Esophagus squamous epithelium (tissue), 5 donors: ENCODE results near the gene RCSD1. TPM values are rescaled to one million over a fixed set of nuclear protein-coding genes. Genes with fewer than 3 reads are reported as not detected.
"Not testable (repeated sequence)": the region's sequence is repeated elsewhere in the genome, so short reads cannot be mapped to it uniquely, and the experiment has no call there.

Source experiments
- DNase-seq: peaks from one replicate; lab custom pipeline; 2025; lab: John Stamatoyannopoulos, UW
- H3K27ac ChIP-seq, 4 donors: fragments of 200-600 bp; sonication (generic); one replicate each; pipeline ENCODE4 v1.5.1; 2016 to 2019; ENCODE audit warnings: mild to moderate bottlenecking in 1 of 4
- H3K27me3 ChIP-seq, 4 donors: fragments of 200-600 bp; sonication (generic); 1 replicate in 3 of 4; 2 replicates in 1 of 4; pipeline versions ENCODE4 v1.5.1 to v1.6.0; 2017 to 2021; ENCODE audit warnings: antibody characterized with exemption in 1 of 4
- H3K36me3 ChIP-seq, 3 donors: fragments of 200-600 bp; sonication (generic); one replicate each; pipeline ENCODE4 v1.5.1; 2016 to 2019
- H3K4me1 ChIP-seq, 3 donors: fragments of 200-600 bp; sonication (generic); one replicate each; pipeline ENCODE4 v1.5.1; 2017 to 2019
- H3K4me3 ChIP-seq, 4 donors: fragments of 200-600 bp; sonication (generic); 1 replicate in 3 of 4; 2 replicates in 1 of 4; pipeline ENCODE4 v1.5.1; 2016 to 2019; ENCODE audit warnings: mild to moderate bottlenecking in 2 of 4, moderate library complexity in 1 of 4
- H3K9me3 ChIP-seq, 3 donors: fragments of 200-600 bp; sonication (generic); one replicate each; pipeline ENCODE4 v1.5.1; 2016 to 2019
- CTCF ChIP-seq, 6 experiments: fragments of 450-650 bp in 4 of 6; fragments of 200-600 bp in 2 of 6; sonication (generic) in 2 of 6; IDR thresholded peaks; one replicate each; pipeline ENCODE4 v1.5.1; 2016 to 2019; ENCODE audit warnings: antibody characterized with exemption in 6 of 6, mild to moderate bottlenecking in 4 of 6, moderate library complexity in 4 of 6
- POLR2A ChIP-seq, 4 donors: fragments of 450-650 bp; IDR thresholded peaks; one replicate each; pipeline ENCODE4 v1.6.1; 2017; ENCODE audit warnings: antibody characterized with exemption in 4 of 4, mild to moderate bottlenecking in 4 of 4, moderate library complexity in 3 of 4
- WGBS, 2 donors: methylation state at CpG; one replicate each; pipeline ENCODE4 v1.1.5; 2018; 5-methylcytosine and 5-hydroxymethylcytosine counted together
- intact Hi-C: fragments of 100-400 bp; cut with DNase I; formaldehyde crosslinking; loops from one replicate; pipeline ENCODE4 v1.15.0; 2022
- total RNA-seq, 4 donors: library from RNA; depleted of rRNA; stranded (reverse); fragments of >200 nt; gene quantifications; one replicate each; pipeline ENCODE4 v1.1.0, GENCODE V29; 2016
- donor health status: DM: yes; HTN: yes; CAD: no.

Gene RCSD1
- total RNA-seq, 4 donors from 2014 or later, result 1.2 to 17.7 (median 3.4) TPM

DNA sequence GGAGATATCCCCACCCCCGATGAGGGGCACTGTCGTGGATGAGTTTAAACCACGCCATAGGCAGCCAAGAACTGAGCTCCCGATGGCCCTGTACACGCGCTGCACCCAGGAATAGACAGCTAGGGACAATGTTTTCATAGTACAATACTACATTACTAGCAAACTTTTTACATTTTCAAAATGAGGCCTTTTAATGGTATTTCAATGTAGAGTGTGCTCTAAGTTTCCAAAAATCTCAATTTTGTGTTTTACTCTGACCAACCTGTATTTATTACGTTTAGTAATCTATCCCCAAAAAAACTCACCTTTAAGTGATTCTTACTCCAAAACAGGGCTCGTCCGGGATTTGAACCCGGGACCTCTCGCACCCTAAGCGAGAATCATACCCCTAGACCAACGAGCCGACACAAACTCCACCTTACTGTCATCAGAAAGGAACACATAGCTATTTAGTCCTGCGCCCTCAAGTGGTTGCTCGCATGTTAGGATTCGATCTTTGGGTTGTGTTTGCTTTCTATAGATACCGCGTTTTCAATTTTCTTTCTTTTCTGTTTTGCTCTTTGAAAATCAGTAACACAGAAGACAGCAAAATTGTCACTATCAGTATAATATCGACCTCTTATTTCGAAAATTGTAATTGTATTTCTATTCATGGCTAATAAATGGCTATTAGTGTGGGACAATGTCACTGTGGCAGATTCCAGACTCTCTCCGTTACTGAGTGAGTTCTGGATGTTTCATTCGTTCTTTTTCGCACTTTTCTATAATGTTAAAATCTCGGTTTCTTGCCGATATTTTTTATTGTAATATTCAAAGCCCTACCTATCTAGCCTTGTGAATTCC, 85.3 kb downstream of the RCSD1 start:
- Histone ChIP-seq H3K9me3 (no peaks in the 10 kb centered on the region), H3K27ac (peak overlapping the region; percentile 85 to 92 (median 92)), H3K4me3 (peak overlapping the region; percentile 46 to 83 (median 71)), H3K36me3 (no peaks in the 10 kb centered on the region), H3K4me1 (peaks cover 0 to 36% (median 7%) of the 10 kb centered on the region in 3 donors), H3K27me3 (no peaks in the 10 kb centered on the region)
- peak in 1 of 4 donors; percentile 22 for TF ChIP-seq POLR2A (IDR thresholded peaks at IDR 0.05)
- TF ChIP-seq CTCF (IDR thresholded peaks at IDR 0.05), result peak; percentile 72 to 95 (median 82)
- DNase-seq, result no peak
- intact Hi-C loops, result loop anchor here (5.0 kb wide), 1 partner anchor 87 kb away; no protein-coding TSS in a partner anchor
- 0% methylated on average over 25 to 26 of the region's 26 CpGs for WGBS, 2 donors

DNA sequence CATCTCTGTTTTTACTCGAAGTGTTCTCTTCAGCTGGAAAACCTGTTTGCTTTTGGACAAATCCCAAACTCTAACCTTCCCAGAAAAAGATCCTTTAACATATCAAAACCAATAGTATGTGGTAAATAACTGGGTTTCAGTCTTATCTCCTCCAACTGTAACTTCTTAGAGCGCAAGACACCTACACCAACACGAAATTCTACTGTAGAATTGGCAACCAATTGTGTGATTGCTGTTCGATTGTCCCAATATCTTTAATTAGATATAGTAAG, 85.9 kb downstream of the RCSD1 start:
- DNase-seq, result no peak
- Histone ChIP-seq H3K36me3 (no peaks in the 10 kb centered on the region), H3K4me3 (peak overlapping the region; percentile 24 to 83 (median 71)), H3K27ac (peak overlapping the region; percentile 28 to 92 (median 78)), H3K9me3 (no peaks in the 10 kb centered on the region), H3K27me3 (no peaks in the 10 kb centered on the region), H3K4me1 (peaks cover 0 to 39% (median 7%) of the 10 kb centered on the region in 3 donors)
- TF ChIP-seq POLR2A (IDR thresholded peaks at IDR 0.05), result no peak
- TF ChIP-seq CTCF (IDR thresholded peaks at IDR 0.05), result no peak
- intact Hi-C loops, result loop anchor here (5.0 kb wide), 1 partner anchor 86 kb away; no protein-coding TSS in a partner anchor
- WGBS, 2 donors, result 1% methylated on average over 4 of the region's 4 CpGs

- intact Hi-C loops, result loop anchor here (5.0 kb wide), 1 partner anchor 85 kb away; no protein-coding TSS in a partner anchor
- Histone ChIP-seq H3K9me3 (no peaks in the 10 kb centered on the region), H3K36me3 (no peaks in the 10 kb centered on the region), H3K4me1 (peaks cover 0 to 40% (median 7%) of the 10 kb centered on the region in 3 donors), H3K27ac (no peak overlapping the region), H3K4me3 (no peak overlapping the region), H3K27me3 (no peaks in the 10 kb centered on the region)
- TF ChIP-seq CTCF (IDR thresholded peaks at IDR 0.05) (no peak), POLR2A (IDR thresholded peaks at IDR 0.05) (no peak)
- 82 to 88% methylated on average over 3 of the region's 3 CpGs for WGBS, 2 donors
- DNase-seq, result no peak
Observed at GRCh38 chr1:167717351-167717750, 87.3 kb downstream of the RCSD1 start.

DNA sequence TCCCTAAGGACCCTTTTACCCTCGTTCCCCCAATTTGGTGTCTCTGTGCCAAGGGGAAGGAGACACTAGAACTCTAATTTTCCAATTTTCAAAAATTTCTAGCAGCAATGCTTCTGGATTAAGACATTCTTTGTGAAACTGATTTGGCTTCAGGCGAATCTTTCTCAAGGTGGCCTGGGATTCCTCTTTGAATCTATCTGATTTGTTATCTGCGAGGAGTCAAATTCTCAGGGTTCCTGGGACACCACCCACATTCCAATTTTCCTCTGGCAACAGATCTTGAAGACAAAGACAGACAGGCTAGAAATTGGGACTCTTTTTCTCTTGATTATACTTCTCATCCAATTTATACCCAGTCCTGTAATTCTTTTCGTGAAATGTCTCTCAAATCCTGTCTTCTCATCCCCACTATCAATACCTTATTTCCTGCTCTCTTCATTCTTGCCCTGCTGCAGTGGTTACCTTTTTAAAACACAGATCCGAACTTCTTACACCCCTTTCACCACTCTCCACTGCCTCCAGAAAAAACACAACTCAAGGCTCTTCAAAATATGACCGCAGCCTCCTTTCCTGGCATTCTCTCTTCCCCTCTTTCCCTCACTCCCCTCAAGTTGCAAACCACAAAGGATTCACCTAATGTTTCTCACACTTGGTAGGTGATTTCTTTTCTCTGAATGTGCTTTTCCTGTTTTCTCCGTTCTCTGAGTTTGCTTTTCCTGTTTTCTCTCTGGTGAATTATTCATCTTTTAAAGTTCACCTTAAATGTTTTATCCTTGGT, 89.1 kb downstream of the RCSD1 start:
- no peaks in the 10 kb centered on the region for H3K36me3 ChIP-seq
- DNase-seq, result no peak
- no peak overlapping the region for H3K27ac ChIP-seq
- TF ChIP-seq CTCF (IDR thresholded peaks at IDR 0.05), result no peak
- TF ChIP-seq POLR2A (IDR thresholded peaks at IDR 0.05), result no peak
- intact Hi-C loops, result loop anchor here (5.0 kb wide), 1 partner anchor 83 kb away; no protein-coding TSS in a partner anchor
- H3K9me3 ChIP-seq, result no peaks in the 10 kb centered on the region
- 79 to 85% methylated on average over 7 of the region's 7 CpGs for WGBS, 2 donors
- H3K4me3 ChIP-seq, result no peak overlapping the region
- H3K4me1 ChIP-seq, result peaks cover 9 to 46% (median 11%) of the 10 kb centered on the region in 3 donors
- no peaks in the 10 kb centered on the region for H3K27me3 ChIP-seq

- H3K27me3 ChIP-seq, DNase-seq, H3K9me3 ChIP-seq, H3K27ac ChIP-seq, H3K36me3 ChIP-seq, H3K4me3 ChIP-seq: not testable (repeated sequence)
- peaks cover 10 to 50% (median 15%) of the 10 kb centered on the region in 3 donors for H3K4me1 ChIP-seq
- WGBS, 2 donors, result 82 to 87% methylated on average over 23 of the region's 25 CpGs
- intact Hi-C loops, result loop anchor here (5.0 to 10.0 kb wide), 2 partner anchors 65 to 82 kb away; no protein-coding TSS in a partner anchor
Observed at GRCh38 chr1:167719715-167720421, 89.8 kb downstream of the RCSD1 start.
